Uterus (tissue), 2 donors: ENCODE data around the gene SEC14L6.

Source experiments
- POLR2A ChIP-seq, 2 donors: fragments of 450-650 bp; IDR thresholded peaks; one replicate each; pipeline ENCODE4 v1.6.1; 2016; ENCODE audit warnings: antibody characterized with exemption in 2 of 2, mild to moderate bottlenecking in 1 of 2, moderate library complexity in 1 of 2
- TF ChIP-seq, protein P1 (sequence below), 4 experiments: fragments of 200-600 bp in 2 of 4; fragments of 450-650 bp in 2 of 4; sonication (generic) in 2 of 4; IDR thresholded peaks; one replicate each; pipeline ENCODE4 v1.5.1; 2016 to 2019; ENCODE audit warnings: antibody characterized with exemption in 4 of 4, mild to moderate bottlenecking in 2 of 4, moderate library complexity in 1 of 4

DNA sequence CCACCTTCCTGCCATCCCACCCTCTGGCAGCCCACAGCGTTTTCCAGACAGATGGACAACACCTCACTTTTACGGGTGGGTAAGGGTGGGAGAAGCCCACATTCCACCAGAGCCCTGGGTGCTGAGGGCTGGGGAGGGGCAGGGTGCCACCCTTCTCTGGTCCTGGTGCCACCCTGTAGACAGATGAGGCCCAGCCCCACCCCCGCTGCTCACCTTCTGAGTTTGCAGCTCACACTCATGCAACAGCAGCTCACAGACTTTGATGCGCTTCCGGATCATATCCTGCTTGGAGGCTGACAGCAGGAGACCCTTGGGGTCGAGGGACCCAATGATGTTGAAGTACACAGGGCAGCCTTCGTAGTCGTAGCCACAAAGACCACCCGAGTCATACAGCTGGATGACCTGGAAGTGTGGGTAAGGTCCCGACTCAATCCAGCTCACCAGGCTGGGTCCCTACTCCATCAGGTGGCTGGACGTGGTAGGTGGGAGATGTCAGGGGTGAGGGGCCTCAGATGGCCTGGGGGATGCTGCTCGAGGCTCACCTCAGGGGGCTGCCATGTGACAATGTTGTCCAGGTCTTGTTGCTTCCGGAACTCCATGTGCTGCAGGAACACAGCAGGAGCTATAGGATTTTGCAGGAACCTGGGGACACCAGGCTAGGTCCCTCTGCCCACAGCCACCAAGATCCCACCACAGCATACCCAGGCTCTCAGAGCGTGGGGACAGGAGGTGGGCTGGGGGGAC is 51.3 kb downstream of the SEC14L6 start:
- TF ChIP-seq, protein P1, sequence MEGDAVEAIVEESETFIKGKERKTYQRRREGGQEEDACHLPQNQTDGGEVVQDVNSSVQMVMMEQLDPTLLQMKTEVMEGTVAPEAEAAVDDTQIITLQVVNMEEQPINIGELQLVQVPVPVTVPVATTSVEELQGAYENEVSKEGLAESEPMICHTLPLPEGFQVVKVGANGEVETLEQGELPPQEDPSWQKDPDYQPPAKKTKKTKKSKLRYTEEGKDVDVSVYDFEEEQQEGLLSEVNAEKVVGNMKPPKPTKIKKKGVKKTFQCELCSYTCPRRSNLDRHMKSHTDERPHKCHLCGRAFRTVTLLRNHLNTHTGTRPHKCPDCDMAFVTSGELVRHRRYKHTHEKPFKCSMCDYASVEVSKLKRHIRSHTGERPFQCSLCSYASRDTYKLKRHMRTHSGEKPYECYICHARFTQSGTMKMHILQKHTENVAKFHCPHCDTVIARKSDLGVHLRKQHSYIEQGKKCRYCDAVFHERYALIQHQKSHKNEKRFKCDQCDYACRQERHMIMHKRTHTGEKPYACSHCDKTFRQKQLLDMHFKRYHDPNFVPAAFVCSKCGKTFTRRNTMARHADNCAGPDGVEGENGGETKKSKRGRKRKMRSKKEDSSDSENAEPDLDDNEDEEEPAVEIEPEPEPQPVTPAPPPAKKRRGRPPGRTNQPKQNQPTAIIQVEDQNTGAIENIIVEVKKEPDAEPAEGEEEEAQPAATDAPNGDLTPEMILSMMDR (IDR thresholded peaks at IDR 0.05), result no peak
- no peak for TF ChIP-seq POLR2A (IDR thresholded peaks at IDR 0.05)
